Aorta (tissue), 5 donors: ENCODE data around the gene KCNQ4. TPM values are rescaled to one million over a fixed set of nuclear protein-coding genes. Genes with fewer than 3 reads are reported as not detected.

Source experiments
- ATAC-seq: fragments of 200-7000 bp; cut with Tn5 transposase; one replicate; pipeline ENCODE4 v1.9.1; 2022; ENCODE audit warnings: moderate library complexity; ENCODE audit not compliant: low FRiP score
- DNase-seq, 2 donors: peaks; one replicate each; pipeline ENCODE4 v3.0.0-alpha.2; 2020
- H3K27ac ChIP-seq, 2 donors: one replicate each; pipeline ENCODE4 v1.5.1; 2013; ENCODE audit warnings: low read length in 2 of 2, mild to moderate bottlenecking in 2 of 2, moderate library complexity in 2 of 2, control low read depth in 1 of 2, inconsistent platforms in 1 of 2, low read depth in 1 of 2
- H3K27me3 ChIP-seq, 2 donors: one replicate each; pipeline ENCODE4 v1.6.1; 2013; ENCODE audit warnings: control low read depth in 1 of 2, low read length in 1 of 2, mild to moderate bottlenecking in 1 of 2, moderate library complexity in 1 of 2; ENCODE audit not compliant: insufficient read depth in 2 of 2, control insufficient read depth in 1 of 2
- H3K36me3 ChIP-seq, 2 donors: one replicate each; pipeline ENCODE4 v1.6.1; 2013; ENCODE audit warnings: control low read depth in 1 of 2, low read length in 1 of 2, mild to moderate bottlenecking in 1 of 2; ENCODE audit not compliant: insufficient read depth in 2 of 2, control insufficient read depth in 1 of 2
- H3K4me1 ChIP-seq, 2 donors: one replicate each; pipeline ENCODE4 v1.6.1; 2013; ENCODE audit warnings: low read length in 2 of 2, control low read depth in 1 of 2, mild to moderate bottlenecking in 1 of 2, moderate library complexity in 1 of 2; ENCODE audit not compliant: insufficient read depth in 2 of 2, control insufficient read depth in 1 of 2
- H3K4me3 ChIP-seq, 2 donors: one replicate each; pipeline ENCODE4 v1.5.1; 2013; ENCODE audit warnings: low read length in 2 of 2, control low read depth in 1 of 2, mild to moderate bottlenecking in 1 of 2
- H3K9me3 ChIP-seq: one replicate; pipeline ENCODE4 v1.6.1; 2013; ENCODE audit warnings: mild to moderate bottlenecking, low read length; ENCODE audit not compliant: control insufficient read depth
- WGBS, 2 donors: extraction: QIAGEN DNeasy Blood & Tissue Kit; methylation state at CpG; one replicate each; pipeline ENCODE4 v1.1.7; 2013; 5-methylcytosine and 5-hydroxymethylcytosine counted together
- intact Hi-C, 2 donors: fragments of 100-400 bp; cut with DNase I; formaldehyde crosslinking; loops; one replicate each; pipeline versions ENCODE4 v1.14.2 to v1.15.0; 2022
- polyA plus RNA-seq, 2 donors: library from polyadenylated mRNA; stranded (reverse); fragments of 200-250 nt; gene quantifications; one replicate each; pipeline ENCODE4 v1.2.3, GENCODE V29; 2013
- total RNA-seq, 2 donors: library from RNA; stranded (reverse); fragmentation: NEBNext Ultra II Directional; extraction: Animal tissue kit (Norgen Biotek cat#: 25700); gene quantifications; one replicate each; pipeline ENCODE4 v1.2.1, GENCODE V29; 2021
- donor health status: healthy with polysubstance abuse.
- donor health status: Bipolar disorder and iron deficiency.
- donor health status: DM: no; HTN: no; CAD: no.
- donor health status: DM: no; HTN: no; CAD: no.
- donor health status: DM: yes; HTN: yes; CAD: no.

The KCNQ4 gene
- total and polyA plus RNA-seq, 4 donors, result 0.88 to 10.0 (median 7.9) TPM

DNA sequence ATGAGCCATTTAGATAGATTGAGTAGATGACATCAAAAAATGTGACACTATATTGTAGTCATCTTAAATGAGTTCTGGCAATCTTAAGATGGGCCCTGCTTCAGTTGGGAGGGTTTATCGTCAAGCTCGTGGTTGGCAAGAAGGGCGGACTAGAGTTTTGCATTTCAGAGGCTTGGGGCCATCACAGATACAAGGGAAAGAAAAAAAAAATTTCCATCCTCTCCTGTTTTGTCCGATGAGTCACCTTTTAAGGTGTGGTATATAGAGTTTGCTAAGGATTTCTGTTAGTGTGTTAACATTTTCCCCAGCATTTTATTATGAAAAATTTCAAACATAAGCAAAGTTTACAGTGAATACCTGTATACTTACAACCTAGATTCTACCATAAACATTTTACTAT is 31.8 kb upstream of the KCNQ4 start:
- no peak for DNase-seq
- WGBS, 2 donors, result 88% methylated on average over 4 of the region's 4 CpGs
- Histone ChIP-seq H3K27me3 (no peaks in the 10 kb centered on the region), H3K9me3 (no peaks in the 10 kb centered on the region), H3K27ac (no peak overlapping the region), H3K4me3 (no peak overlapping the region), H3K4me1 (no peaks in the 10 kb centered on the region), H3K36me3 (peaks cover 7 to 8% of the 10 kb centered on the region in 2 donors)
- intact Hi-C loops, result no loop called here
- no peak for ATAC-seq

DNA sequence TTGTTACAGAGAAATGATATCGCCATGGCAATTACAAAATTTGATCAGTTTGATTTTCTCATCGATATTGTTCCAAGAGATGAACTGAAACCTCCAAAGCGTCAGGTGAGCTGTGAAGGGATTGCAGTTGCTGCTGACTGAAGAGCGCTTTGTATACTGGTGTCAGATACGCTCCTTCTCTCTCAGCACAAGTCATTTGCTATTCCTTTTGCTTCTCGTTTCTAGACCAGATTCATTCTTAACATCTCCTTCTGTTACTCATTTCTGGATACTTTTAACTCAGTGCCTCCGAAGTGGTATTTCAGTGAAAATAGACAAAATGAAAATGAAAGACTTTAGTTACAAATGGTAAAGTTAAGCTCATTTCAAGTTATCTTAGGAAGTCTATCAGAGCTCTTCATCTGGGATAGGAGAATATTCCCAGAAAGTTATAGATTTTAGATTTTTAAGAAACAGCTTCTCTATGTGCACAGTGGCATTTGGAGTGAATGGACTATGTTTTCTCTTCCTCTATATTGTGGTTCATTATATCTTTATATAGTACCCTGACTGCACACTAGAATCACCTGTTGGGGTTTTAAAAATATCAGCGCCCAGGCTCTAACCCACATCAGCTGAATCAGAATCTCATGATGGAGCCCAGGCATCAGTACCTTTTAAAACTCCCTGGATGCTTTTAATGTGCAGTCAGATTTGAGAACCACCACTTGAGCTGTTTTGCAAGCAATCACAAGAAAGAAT is 30.3 kb upstream of the KCNQ4 start:
- no peaks in the 10 kb centered on the region for H3K9me3 ChIP-seq
- DNase-seq (no peak), ATAC-seq (no peak)
- peaks cover 7 to 14% of the 10 kb centered on the region in 2 donors for H3K36me3 ChIP-seq
- no peak overlapping the region for H3K27ac ChIP-seq
- no peaks in the 10 kb centered on the region for H3K4me1 ChIP-seq
- no peaks in the 10 kb centered on the region for H3K27me3 ChIP-seq
- intact Hi-C loops, result no loop called here
- no peak overlapping the region for H3K4me3 ChIP-seq
- WGBS, 2 donors, result 92 to 94% methylated on average over 8 of the region's 8 CpGs

DNA sequence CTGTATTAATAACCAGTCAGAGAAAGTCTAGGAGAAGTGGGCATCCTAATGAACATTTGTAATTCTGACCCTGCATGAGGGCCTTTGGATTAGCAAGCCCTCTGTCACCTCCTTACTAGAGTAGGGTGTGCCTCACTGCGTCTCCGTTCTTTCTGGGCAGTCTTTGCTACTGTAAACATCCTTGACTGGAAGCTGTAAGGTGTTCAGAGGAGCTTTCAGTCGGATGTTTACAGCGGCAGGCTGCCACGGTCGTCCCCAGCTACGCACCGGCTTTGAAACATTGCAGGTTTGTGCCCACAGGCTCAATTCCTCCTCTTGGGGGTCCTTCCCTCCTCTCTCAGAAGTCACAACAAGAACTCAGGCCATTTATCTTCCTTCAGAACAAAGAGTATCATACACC is 29.4 kb upstream of the KCNQ4 start:
- no peak for DNase-seq
- intact Hi-C loops, result no loop called here
- Histone ChIP-seq H3K36me3 (peaks cover 7 to 12% of the 10 kb centered on the region in 2 donors), H3K27me3 (no peaks in the 10 kb centered on the region), H3K4me3 (no peak overlapping the region), H3K4me1 (no peaks in the 10 kb centered on the region), H3K27ac (no peak overlapping the region), H3K9me3 (no peaks in the 10 kb centered on the region)
- no peak for ATAC-seq
- WGBS, 2 donors, result 88 to 91% methylated on average over 8 of the region's 8 CpGs

DNA sequence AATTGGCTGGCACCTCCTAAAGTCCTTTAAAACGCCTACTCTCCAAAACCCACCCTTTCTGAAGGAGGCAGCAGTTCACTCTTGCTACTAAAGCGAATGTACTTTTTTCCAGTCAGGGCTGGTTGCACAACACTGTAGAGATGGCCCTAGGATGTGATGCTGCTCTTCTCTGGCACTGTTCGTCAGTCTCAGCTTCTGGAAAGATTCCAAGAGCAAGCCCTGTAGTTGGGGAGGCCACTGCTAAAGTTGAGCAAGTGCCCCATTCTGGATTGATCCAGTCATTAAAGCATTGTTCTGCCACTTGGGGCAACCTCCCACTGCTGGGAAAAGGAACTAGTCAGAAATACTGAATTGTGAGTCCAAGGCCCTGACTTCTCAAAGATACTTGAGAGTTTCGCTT is 28.5 kb upstream of the KCNQ4 start:
- H3K27me3 ChIP-seq, result no peaks in the 10 kb centered on the region
- WGBS, 2 donors, result 59 to 66% methylated on average over 4 of the region's 4 CpGs
- intact Hi-C loops, result no loop called here
- no peaks in the 10 kb centered on the region for H3K9me3 ChIP-seq
- no peaks in the 10 kb centered on the region for H3K4me1 ChIP-seq
- ATAC-seq (peak; percentile 50), DNase-seq (no peak)
- no peak overlapping the region for H3K4me3 ChIP-seq
- no peak overlapping the region for H3K27ac ChIP-seq
- H3K36me3 ChIP-seq, result peaks cover 2 to 5% of the 10 kb centered on the region in 2 donors

DNA sequence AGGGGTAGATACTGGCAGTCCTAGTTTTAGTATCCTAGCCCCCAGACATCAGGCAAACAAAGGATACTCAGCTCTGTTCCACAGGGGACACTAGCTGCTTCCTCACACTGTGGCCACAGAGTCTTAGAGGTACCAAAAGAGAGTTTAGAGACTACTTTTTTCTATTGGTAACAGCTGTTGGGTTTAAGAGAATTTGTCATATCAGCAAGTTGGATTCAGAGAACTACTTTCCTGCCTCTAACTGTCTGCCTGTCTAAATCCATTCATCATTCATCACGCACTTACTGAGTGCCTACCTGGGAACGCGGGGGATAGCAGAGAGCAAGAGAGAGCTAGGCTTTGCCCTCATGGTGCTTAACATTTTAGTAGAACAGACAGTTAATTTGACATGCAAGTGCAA is 27.1 kb upstream of the KCNQ4 start:
- Histone ChIP-seq H3K27me3 (no peaks in the 10 kb centered on the region), H3K9me3 (no peaks in the 10 kb centered on the region), H3K4me3 (no peak overlapping the region), H3K4me1 (no peaks in the 10 kb centered on the region), H3K36me3 (peaks cover 2 to 5% of the 10 kb centered on the region in 2 donors), H3K27ac (no peak overlapping the region)
- intact Hi-C loops, result no loop called here
- DNase-seq, result no peak
- ATAC-seq, result no peak
- WGBS, 2 donors, result 75 to 88% methylated on average over 3 of the region's 3 CpGs

DNA sequence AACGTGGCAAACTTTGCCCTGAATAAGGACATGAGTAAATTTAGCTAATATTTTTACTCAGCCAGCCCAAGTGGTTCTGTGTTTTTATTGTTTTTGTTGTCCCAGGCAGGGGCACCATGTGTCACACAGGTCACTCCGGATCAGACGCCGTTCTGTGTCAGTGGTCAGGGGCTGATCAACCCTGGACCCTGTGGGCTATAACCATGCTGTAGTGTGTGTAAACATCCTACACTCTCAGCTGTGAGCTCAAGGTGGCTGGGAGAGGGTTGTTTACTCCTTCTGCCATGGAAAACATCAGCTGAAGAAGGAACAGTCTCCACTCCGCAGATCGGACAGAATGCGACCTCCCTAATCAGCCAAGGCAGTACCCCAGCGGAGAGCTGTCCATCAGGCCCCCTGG is 26.5 kb upstream of the KCNQ4 start:
- intact Hi-C loops, result no loop called here
- no peaks in the 10 kb centered on the region for H3K9me3 ChIP-seq
- H3K4me1 ChIP-seq, result no peaks in the 10 kb centered on the region
- no peak for DNase-seq
- no peak overlapping the region for H3K27ac ChIP-seq
- no peak overlapping the region for H3K4me3 ChIP-seq
- no peak for ATAC-seq
- peaks cover 2 to 5% of the 10 kb centered on the region in 2 donors for H3K36me3 ChIP-seq
- H3K27me3 ChIP-seq, result no peaks in the 10 kb centered on the region
- WGBS, 2 donors, result 73 to 77% methylated on average over 8 of the region's 8 CpGs

DNA sequence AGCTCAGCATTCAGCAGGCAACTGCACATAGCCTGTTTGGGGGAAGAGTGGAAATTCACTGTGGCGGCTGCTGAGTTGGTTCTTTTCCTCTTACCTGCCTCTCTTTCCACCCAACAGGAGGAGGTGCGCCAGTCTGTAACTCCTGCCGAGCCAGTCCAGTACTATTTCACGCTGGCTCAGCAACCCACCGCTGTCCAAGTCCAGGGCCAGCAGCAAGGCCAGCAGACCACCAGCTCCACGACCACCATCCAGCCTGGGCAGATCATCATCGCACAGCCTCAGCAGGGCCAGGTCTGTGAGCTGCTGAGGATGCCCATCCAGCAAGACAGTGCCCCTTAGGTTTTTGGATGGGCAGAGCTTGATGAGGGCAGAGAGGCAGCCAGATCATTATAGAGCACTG is 25.6 kb upstream of the KCNQ4 start:
- Histone ChIP-seq H3K4me1 (no peaks in the 10 kb centered on the region), H3K36me3 (peaks cover 2 to 5% of the 10 kb centered on the region in 2 donors), H3K27ac (no peak overlapping the region), H3K27me3 (no peaks in the 10 kb centered on the region), H3K4me3 (no peak overlapping the region), H3K9me3 (no peaks in the 10 kb centered on the region)
- WGBS, 2 donors, result 88 to 93% methylated on average over 7 of the region's 7 CpGs
- intact Hi-C loops, result no loop called here
- ATAC-seq (no peak), DNase-seq (no peak)

DNA sequence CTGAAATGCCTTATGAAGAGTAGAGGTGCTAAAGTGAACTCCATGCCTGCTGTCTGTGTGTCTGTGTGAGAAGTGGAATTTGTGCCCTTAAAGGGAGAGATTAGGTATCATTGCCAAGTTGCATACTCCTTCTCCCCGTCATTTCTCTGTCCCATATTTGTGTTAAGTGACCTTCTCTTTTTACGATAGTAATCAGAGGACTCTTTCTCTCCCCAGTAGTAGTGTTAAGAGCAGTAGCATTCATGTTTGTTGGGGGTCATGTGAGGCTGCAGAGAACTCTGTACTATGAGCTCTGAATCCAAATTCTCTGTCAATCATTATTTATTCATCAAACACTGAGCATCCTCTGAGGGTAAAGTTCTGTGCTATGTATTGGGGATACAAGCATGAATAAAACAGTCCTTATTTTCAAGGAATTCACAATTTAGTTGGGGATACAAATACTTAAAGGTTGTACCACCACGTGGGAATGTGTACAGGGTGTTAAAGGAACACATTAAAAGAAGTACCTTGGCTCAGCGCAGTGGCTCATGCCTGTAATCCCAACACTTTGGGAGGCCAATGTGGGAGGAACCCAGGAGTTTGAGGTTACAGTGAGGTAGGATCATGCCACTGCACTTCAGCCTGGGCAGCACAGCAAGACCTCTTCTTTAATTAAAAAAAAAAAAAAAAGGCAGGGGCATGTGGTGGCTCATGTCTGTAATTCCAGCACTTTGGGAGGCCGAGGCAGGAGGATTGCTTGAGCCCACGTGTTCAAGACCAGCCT is 24.8 kb upstream of the KCNQ4 start:
- Histone ChIP-seq H3K27me3 (no peaks in the 10 kb centered on the region), H3K4me1 (no peaks in the 10 kb centered on the region), H3K27ac (no peak overlapping the region), H3K4me3 (no peak overlapping the region), H3K9me3 (no peaks in the 10 kb centered on the region), H3K36me3 (peaks cover under 1 to 5% of the 10 kb centered on the region in 2 donors)
- intact Hi-C loops, result no loop called here
- 84 to 87% methylated on average over 6 of the region's 6 CpGs for WGBS, 2 donors
- ATAC-seq, result no peak
- DNase-seq, result no peak

DNA sequence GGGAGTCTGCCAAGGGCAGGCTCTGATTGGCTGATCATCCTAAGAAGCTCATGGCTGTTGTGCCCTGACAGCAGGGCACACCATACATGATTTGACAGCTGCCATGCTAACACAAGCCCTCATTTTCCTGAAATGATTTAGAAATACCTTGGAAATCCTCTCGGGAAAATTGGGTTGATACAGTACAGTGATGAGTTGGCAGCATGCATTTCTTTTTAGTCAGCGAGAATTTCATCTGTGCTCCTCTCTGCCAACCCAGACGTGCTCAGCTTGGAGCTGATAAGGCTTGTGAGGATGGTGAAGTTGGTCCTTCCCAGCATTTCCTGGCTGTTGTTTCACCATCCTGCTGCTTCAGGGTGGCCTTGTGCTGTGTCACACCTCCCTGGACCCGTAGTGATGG is 22.6 kb upstream of the KCNQ4 start:
- DNase-seq, result no peak
- Histone ChIP-seq H3K9me3 (no peaks in the 10 kb centered on the region), H3K36me3 (peaks cover 0 to 9% of the 10 kb centered on the region in 2 donors), H3K27ac (no peak overlapping the region), H3K4me3 (no peak overlapping the region), H3K4me1 (no peaks in the 10 kb centered on the region), H3K27me3 (no peaks in the 10 kb centered on the region)
- intact Hi-C loops, result loop anchor here in 1 of 2 donors (10.0 kb wide), 1 partner anchor 56 kb away; no protein-coding TSS in a partner anchor
- ATAC-seq, result no peak
- WGBS, 2 donors, result 28 to 32% methylated on average over 4 of the region's 4 CpGs
